GM19397 (cell line): ENCODE measurements around the gene ADCY10.
"Not testable (repeated sequence)": the region's sequence is repeated elsewhere in the genome, so short reads cannot be mapped to it uniquely, and the experiment has no call there.

ENCODE experiments used
- ATAC-seq: cut with Tn5 transposase; IDR thresholded peaks from one replicate; pipeline ENCODE4 v1.9.1; 2021; ENCODE audit warnings: mild to moderate bottlenecking, moderate library complexity; ENCODE audit not compliant: unreplicated experiment

ADCY10 gene

DNA sequence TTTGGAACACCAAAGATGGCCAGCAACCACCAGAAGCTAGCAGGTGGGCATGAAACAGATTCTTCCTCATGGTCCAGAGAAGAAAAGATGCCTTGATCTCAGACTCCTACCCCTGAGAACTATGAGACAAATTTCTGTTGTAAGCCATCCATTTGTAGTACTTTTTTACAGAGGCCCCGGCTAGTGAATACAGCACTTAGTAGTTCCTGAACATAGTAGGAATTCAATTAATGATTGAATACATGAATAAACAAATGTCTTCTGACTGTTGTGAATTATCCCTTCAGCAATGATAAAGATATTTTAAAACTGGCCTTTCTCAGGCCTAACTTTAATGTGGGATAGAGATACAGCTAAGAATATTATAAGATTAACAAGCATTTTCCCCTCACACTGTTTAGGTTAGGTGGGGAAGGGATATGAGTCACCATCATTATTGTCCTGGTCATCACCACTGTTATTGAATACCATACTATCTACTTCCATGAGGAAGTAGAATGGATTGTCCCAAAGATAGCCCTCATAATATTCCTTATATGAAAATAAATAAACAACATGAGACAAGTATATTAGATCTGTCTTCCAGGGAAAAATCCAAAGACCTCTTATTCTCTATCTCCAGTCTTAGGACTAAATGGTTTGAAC lies 51.4 kb downstream of the ADCY10 start:
- ATAC-seq: no peak

DNA sequence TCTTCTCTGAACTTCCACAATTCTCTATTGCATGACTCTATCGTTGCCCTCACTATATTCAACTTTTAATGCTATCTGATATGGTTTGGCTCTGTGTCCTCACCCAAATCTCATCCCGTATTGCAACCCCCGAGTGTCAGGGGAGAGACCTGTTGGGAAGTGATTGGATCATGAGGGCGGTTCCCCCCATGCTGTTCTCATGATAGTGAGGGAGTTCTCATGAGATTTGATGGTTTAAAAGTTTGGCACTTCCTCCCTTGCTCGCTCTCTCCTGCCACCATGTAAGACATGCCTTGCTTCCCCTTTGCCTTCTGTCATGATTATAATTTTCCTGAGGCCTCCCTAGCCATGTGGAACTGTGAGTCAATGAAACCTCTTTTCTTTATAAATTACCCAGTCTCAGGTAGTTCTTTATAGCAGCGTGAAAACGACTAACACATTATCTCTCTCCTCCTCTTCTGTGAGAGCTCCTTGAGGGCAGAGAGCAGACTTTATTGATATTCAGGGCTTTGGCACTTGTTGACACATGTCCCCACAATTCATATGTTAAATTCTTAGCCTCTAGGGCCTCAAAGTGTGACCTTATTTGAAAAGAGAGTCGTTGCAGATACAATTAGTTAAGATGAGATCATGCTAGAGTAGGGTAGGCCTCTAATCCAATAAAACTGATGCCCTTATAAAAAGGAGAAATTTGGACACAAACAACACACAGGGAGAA lies 52.1 kb downstream of the ADCY10 start:
- ATAC-seq: no peak

DNA sequence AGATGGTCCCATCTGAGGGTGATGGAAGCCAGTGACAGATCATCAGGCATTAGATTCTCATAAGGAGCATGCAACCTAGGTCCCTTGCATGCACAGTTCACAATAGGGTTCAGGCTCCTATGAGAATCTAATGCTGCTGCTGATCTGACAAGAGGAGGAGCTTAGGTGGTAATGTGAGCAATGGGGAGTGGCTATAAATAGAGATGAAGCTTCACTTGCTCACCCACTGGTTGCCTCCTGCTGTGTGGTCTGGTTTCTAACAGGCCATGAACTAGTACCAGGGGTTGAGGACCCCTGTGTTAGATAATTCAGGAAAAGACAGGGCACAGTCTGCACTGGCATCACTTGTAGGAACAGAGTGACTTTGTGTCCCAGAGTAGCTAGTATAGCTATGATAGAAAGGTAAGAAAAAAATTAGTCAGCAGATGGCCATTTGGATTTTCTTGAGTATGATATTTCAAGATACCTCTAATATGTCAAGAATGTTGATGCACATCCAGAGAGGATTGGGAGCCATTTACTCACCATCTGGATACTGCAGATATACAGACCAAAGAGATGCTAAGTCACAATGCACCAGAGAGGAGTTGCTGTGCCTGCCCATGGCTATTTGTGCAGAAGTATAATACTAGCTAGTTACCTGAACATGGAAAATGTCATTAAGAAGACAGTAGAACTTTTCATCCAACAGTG lies 53.6 kb downstream of the ADCY10 start:
- ATAC-seq: no peak

DNA sequence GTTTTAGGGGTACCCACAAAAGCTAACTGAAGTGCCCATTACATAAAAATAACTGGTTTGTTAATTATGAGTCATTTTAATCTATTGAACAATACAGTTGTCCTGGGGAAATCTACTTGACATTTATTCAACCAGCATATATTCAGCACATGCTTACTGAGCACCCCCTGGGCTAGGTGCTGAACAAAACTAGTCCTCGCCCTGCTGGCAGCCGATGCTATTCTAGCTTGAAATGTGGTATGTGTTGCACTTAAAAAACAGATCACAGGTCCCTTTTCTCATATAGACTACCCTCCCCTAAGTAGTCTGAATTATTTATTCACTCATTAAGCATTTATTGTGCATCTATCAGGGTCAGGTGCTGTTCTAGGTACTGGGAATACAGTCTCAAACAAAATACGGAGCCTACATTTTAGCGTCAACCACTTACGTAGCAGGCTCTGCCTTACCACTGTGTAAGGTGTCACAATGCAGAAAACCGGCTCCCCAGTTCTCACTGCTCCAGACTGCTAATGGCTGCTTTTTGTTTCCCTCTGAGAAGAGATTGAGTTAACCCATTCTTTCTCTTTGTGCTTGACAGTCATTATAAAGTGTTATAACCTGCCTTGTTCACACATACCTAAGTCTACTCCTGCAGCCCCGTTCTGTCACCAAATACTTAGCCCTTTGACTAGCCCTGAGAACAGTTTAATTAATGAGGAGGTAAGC lies 57.1 kb downstream of the ADCY10 start:
- no peak for ATAC-seq

DNA sequence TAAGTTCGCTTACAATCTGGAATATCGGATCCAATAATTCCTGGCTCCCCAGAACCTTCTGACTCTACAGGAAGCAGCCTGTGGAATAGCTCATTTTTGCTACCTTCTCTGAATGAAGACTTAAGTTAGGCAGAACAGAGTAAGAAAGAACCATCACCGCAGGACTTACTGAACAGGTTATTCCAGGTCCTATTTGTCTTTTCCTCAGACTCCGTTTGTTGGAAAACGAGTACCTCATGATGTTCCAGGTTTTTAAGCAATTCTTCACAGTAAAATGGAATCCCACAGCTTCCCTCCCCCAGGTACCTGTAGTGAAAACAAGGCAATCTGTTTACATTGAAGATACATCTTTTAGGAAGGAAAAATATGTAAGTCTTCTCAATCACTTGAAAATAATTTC lies 59.8 kb downstream of the ADCY10 start:
- no peak for ATAC-seq

DNA sequence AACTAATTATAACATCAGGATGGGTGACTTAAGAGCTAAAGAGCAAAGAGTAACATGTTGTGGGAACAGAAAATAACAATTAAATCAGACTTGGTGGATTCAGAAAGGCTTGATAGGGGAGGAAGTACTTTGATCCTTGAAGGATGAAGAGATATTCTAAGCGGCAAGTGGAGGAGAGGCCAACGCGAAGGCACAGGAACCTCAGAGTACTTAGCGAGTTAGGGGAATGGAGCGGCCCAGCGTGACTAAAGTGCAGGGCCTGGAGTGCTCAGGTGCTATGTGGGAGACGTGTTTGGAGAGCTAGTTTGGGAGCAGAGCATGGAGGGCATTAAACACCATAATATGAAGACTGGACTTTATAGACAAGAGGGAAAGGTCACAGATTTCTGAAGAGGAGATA lies 64.3 kb downstream of the ADCY10 start:
- no peak for ATAC-seq

DNA sequence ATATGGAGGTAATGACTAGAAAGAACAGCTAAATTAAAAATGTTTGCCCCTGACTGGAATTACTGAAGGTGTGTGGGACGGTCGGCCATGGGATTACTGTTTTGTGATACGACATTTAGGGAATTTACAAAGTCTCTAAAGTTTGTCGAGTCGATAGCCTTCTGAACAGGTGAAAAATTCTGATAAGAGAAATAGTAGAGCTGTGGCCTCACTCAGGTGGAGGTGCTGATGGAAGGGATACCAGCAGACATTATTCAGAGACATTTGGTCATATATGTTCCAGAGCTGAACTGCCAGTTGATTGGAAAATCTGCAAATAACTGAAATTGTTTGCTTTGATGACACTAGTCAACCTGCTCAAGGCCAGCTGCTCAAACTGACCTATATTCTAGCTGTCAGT lies 71.1 kb downstream of the ADCY10 start:
- ATAC-seq: no peak

DNA sequence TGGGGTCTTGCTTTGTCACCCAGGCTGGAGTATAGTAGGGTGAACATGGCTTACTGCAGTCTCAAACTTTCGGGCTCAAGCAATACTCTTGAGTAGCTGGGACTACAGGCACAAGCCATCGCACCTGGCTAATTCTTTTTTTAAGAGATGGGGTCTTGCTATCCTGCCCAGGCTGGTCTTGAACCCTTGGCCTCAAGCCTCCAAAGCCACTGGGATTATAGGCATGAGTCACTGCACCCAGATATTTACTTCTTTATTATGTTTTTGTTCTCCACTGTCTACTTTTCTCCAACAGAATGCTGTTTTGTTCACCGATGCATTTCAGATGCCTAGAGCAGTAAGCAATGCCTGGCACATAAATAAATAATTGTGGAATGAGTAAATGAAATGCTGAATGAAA lies 72.4 kb downstream of the ADCY10 start:
- ATAC-seq: no peak

DNA sequence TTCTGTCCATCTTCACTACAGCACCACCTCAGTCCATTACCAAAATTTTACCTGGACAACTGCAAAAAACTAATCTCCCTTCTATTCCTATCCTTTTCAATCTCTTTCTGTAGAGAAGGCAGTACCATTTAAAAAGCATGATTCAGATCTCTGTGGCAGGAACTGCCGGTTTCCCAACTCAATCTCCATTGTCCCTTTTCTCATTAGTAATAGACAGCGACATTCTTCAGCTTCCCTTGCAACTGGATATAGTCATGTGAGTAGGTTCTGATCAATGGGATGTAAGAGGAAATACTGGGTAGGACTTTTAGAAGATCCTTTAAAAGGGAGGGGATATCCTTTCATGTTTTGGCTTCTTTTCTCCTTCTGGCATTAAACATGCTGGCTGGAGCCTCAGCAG lies 74.9 kb downstream of the ADCY10 start:
- ATAC-seq: no peak

DNA sequence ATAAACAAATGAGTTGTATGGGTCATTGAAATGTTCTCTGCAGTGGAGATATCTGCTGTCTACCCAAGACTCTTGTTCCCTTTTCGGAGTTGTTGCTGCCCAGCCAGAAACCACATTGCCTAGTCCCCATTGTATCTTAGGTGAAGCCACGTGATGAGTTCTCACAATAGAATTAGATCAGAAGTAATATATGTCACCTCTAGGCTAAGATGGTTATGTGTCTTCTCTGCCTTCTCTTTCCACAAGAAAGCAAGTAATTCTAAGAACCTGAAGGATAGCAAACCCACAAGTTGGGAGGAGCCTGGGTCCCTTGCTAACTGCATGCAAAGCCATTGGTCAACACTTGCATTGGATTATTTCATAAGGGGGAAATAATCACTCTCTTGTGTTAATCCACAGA lies 76.6 kb downstream of the ADCY10 start:
- ATAC-seq: no peak

DNA sequence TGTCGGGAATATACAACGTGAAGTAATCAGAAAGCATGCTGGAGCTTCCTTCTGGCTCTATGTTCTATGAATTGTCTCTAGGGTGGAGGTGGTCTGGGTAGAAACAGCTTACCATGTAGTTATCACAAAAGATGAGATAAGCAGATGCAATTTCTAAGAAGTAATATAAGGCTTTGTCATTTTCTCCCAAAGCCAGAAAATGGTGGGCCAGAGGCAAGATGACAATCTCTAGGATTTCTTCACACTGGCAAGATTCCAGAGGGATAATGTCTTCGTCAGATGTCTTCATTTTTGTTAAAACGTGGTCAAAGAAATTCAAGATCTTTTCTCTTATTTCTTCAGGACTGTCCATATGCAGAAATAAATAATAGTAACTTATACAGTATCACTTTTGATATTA lies 77.7 kb downstream of the ADCY10 start:
- no peak for ATAC-seq

DNA sequence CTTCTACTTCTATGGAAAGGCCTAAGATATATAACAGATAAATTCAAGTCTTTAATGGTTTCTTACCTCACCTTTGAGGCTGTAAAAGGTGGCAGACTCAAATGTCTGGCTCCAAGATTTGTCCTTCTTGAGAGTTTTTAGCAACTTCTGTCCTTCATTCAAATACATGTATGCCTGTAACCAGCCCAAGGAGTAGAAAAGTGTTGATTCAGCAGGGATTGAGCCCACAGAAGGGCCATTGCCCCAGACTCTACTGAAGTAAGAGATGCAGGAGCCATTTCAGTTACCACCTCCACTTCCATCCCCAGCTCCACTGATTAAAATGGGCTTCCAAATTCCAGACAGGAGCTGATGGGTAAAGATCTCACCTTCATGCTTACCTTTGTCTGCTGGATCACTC lies 80.0 kb downstream of the ADCY10 start:
- no peak for ATAC-seq

DNA sequence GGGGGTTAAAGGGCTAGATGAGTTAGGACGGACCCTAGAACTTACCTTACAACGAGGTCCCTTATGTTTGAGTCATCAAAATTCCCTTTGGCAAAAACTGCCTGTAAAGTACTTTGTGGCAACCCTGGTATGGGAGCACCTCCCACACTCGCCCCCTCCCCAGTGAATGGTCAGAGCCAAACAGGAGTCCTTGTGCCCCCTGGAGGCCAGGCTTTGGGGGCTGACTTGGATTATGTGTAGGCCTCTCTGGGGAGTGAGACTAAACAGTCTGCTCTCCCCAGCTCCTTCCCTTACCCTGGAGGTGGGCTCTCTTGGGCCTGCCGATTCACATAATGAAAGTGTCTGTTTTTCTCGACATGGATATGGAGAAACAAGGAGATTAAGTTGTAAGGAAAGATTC lies 81.2 kb downstream of the ADCY10 start:
- no peak for ATAC-seq

DNA sequence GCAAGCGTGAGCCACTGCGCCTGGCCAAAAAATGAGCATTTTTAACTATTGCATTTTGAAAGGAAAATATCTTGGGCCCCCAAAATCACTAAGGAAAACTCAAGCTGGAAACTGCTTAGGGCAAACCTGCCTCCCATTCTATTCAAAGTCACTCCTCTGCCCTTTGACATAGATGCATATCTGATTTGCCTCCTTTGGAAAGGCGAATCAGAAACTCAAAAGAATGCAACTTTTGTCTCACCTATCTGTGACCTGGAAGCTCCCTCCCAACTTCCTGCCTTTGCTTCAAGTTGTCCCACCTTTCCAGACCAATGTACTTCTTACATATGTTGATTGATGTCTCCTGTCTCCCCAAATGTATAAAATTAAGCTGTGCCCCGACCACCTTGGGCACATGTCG lies 83.3 kb downstream of the ADCY10 start:
- ATAC-seq: not testable (repeated sequence)

DNA sequence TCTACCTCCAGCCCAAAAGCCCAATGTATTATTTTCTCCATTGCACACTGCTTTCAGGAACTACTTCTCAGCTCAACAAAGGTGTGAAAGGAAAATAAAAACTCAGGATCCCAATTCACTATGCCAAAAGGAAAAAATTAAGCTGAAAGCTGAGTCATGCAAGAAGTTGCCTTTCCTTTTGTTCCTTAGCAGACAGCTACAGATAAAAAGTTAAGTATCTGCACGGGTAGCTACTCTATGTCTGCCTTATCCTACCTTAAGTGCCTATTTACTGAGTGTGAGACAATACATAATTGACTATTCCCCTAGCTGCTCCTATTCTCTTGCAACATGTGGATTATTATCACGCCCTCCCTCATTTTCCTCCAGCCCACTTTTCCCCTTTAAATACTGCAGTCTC lies 84.1 kb downstream of the ADCY10 start:
- ATAC-seq: no peak

DNA sequence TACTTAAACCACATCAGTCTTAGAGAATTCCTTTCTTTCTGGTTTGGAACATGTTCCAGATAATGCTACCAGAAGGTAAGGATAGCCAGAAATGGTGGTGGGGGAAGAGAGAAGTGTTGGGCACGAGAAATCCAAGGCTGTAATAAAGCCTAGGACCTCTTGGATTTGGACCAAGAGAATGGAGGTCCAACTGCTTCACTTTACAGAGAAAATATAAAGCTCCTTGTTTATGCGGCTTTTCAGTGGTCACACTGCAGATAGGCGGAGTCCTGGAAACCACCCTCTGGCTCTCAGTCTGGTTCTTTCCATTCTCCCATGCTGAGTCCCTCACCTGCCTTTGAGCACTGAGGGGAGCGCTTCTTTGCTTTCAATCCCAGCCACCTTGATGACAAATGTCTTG lies 87.8 kb downstream of the ADCY10 start:
- no peak for ATAC-seq

DNA sequence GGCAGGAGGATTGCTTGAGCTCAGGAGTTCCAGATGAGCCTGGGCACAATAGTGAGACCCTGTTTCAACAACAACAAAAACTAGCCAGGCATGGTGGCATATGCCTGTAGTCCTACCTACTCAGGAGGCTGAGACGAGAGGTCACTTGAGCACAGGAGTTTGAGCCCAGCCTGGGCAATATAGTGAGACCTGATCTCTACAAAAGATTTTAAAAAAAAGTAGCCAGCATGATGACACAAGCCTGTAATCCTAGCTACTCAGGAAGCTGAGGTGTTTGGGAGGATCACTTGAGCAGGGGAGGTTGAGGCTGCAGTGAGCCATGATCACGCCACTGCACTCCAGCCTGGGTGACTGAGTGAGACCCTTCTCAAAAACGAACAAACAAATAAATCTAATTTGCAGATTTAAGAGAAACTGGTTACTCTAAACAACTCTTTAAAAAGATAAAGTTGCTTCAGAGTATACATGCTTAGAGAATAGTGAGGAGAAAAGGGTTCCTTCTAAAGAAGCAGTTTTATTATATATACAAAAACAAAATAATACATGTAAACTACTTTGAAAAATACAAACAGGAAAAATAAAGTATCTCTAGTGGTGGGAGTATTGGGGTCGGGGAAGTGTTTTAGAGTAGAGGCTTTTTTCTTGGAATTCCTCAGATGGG lies 88.4 kb downstream of the ADCY10 start:
- ATAC-seq: no peak

DNA sequence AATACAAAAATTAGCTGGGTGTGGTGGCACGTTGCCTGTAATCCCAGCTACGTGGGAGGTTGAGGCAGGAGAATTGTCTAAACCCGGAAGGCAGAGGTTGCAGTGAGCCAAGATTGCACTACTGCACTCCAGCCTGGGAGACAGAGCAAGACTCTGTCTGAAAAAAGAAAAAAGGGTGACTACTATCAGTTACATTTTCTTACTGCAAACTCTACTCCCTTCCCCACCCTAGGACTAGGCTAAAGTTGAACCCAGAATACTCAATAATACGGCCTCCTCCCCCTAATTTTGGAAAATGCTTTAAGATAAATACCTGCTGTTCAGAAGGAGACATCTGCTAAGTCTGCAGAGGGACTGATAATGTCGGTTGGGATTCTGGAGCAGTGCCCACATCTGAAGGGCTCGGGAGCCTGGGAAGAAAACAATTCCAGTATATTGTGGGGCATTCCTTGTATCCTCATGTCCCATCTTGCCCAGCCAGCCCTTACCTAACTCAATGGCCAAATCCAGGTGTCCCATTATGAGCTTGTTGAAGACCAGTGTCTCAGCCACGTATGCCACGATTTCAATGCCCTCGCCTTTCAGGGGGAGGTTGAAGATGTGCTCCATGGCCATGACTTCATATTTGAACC lies 89.7 kb downstream of the ADCY10 start:
- ATAC-seq: no peak

DNA sequence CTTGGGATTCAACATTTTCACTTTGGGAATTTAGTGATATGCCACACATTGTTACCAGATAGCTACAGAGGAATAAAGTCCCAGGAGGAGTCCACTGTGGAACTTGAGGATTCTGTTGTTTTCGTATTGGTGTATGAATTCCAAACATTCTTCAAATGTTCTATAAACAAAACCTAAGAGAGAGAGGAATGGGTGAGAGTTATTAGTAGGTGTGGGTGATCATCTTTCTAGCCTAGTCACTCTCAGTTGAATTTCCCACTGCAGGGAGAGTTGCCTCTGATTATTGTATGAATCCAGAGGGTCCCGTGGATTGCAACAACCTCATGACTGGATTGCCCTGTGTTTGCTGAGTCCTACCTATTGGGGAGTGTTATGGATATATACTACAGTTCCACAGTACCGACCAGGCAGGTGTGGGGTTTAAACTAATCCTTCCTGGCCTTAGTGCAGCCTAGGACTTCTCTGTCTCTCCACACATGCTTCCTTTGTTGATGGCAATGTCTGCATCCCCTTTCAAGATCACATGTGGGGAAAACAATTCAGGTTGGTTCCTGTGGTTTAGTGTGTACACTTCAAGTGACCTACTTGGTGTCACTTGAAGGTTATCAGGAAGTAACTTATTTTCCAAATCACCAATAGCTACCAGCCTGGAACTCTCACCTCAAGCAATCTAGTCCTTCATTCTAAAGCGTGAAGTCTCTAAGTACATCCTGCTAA lies 91.8 kb downstream of the ADCY10 start:
- ATAC-seq: no peak

DNA sequence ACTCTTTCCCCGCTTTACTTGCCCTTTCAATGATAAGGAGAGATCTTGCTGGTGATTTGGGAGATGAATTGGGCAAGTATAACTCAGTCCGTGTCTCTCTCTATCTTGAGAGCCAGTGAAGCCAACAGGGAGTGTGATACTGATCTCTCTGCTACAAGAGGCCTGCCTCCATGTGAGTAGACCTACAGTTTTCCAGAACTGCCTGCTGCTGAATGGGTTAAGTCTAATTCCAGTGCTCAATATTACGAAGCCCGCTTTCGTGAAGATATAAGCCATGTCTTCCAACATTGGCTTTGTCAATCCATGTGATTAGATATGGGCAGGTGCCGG lies 92.6 kb downstream of the ADCY10 start:
- no peak for ATAC-seq
